ENCODE results near the gene CCDC178.

CCDC178 gene

DNA sequence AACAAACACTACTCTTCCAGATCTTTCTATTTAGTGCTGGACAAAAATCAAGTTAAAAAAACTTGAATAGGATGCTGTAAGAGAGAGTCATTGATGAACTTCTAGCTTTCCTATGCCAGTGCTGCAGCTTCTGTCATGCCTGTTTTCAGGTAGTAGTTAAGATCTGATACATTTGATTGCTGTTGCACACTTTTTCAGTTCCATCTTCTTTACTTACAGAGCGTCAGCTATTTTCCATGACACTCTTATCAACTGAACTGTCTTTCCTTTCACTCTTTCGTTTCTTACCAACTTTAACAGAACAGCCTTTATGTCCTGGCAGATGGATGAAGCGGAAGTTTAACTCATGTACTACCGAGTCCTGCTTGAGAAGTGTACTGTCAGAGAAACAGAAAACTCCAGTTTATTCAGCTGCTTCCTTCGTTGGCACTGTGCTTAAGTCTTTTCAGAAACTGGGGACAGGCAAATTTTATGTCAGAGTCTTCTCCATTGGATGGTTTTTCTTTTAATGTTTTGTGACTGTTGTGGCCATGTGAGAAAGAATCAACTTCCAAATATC, 521.8 kb downstream of the CCDC178 start:
- CTCF ChIA-PET, result interaction anchor here (0.8 to 1.9 kb wide), 2 partner anchors 22 to 203 kb away, joined by 3 to 9 read pairs; no protein-coding TSS in a partner anchor
- WGBS (ENCODE audit: insufficient coverage), result 95% methylated on average over 3 of the region's 5 CpGs
- Histone ChIP-seq H3K36me3 (ENCODE audit: control insufficient read depth in 4 of 4, insufficient read depth in 4 of 4, low read length in 3 of 4) (no peaks in the 10 kb centered on the region), H3K4me1 (ENCODE audit: control extremely low read depth in 1 of 4, control insufficient read depth in 4 of 4, insufficient read depth in 4 of 4, low read length in 3 of 4) (peaks cover 9 to 12% (median 10%) of the 10 kb centered on the region in 4 experiments), H3K4me3 (ENCODE audit: control insufficient read depth in 1 of 7, extremely low read depth in 1 of 7, insufficient read depth in 4 of 7, low read depth in 2 of 7, low read length in 6 of 7) (no peak overlapping the region), H3K27ac (ENCODE audit: insufficient read depth in 1 of 2, low read depth in 1 of 2, low read length in 2 of 2, poor library complexity in 1 of 2, severe bottlenecking in 2 of 2) (no peak overlapping the region), H3K9me3 (ENCODE audit: control extremely low read depth in 1 of 5, control insufficient read depth in 4 of 5, insufficient read depth in 2 of 5, low read depth in 1 of 5, low read length in 4 of 5) (no peaks in the 10 kb centered on the region), H3K27me3 (replicated peaks in 2 of 5; ENCODE audit: control insufficient read depth in 4 of 5, insufficient read depth in 5 of 5, low read length in 4 of 5) (peaks cover 0 to 63% (median 8%) of the 10 kb centered on the region in 5 experiments)
- no peak for DNase-seq
- POLR2A ChIA-PET, result no interaction called here

DNA sequence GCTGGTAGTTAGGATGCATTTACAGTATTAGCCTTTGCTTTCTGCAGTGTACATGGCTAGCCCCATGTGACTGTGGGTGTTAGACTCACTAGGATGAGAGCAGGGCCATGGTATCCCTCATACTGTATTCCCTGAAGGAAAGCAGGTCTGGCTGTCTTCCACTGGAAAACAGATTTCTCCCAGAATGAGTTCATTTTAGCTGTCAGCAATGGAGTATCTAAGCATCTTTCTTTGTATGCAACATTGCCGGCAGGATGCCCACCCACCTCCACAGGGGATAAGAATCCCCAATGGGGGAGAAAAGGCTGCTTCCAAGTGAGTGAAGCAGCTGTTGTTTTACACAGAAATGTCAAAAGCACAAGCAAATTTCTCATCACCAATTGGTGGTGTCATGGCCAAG, 525.0 kb downstream of the CCDC178 start:
- Histone ChIP-seq H3K9me3 (ENCODE audit: control extremely low read depth in 1 of 5, control insufficient read depth in 4 of 5, insufficient read depth in 2 of 5, low read depth in 1 of 5, low read length in 4 of 5) (no peaks in the 10 kb centered on the region), H3K36me3 (ENCODE audit: control insufficient read depth in 4 of 4, insufficient read depth in 4 of 4, low read length in 3 of 4) (no peaks in the 10 kb centered on the region), H3K4me3 (ENCODE audit: control insufficient read depth in 1 of 7, extremely low read depth in 1 of 7, insufficient read depth in 4 of 7, low read depth in 2 of 7, low read length in 6 of 7) (no peak overlapping the region), H3K27ac (ENCODE audit: insufficient read depth in 1 of 2, low read depth in 1 of 2, low read length in 2 of 2, poor library complexity in 1 of 2, severe bottlenecking in 2 of 2) (no peak overlapping the region), H3K4me1 (ENCODE audit: control extremely low read depth in 1 of 4, control insufficient read depth in 4 of 4, insufficient read depth in 4 of 4, low read length in 3 of 4) (no peaks in the 10 kb centered on the region), H3K27me3 (replicated peaks in 2 of 5; ENCODE audit: control insufficient read depth in 4 of 5, insufficient read depth in 5 of 5, low read length in 4 of 5) (peaks cover 0 to 66% (median 6%) of the 10 kb centered on the region in 5 experiments)
- CTCF ChIA-PET, result no interaction called here
- WGBS (ENCODE audit: insufficient coverage), result 100% methylated on average over 1 of the region's 1 CpG
- DNase-seq, result no peak
- POLR2A ChIA-PET, result no interaction called here

DNA sequence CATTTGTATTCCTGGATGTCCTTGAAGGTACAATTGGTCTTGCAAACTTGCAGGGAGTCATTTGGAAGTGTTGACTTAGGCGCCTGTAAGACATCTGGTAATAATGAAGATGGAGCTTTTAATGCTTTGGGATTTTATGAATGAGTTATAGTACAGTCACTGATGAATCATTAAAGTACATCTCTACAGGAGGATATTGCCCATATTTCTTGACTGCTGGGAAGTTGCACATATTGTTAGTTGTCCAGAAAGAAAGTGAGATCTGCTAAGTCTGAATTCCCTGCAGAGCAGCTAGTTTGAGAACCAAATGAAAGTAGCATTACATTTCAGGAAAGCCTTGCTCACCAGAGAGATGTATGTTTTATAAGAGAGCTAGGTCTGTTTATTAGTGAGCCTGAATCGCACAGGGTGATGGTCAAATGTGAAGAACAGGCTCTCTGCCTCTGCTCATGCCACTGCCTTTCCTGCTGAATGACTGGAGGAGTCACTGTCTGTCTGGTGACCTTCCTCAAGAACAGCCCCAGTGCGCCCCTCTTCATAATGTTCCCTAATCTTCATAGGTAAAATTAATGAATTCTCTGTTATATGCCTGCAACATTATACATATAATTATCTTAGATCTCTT, 528.7 kb downstream of the CCDC178 start:
- Histone ChIP-seq H3K4me1 (ENCODE audit: control extremely low read depth in 1 of 4, control insufficient read depth in 4 of 4, insufficient read depth in 4 of 4, low read length in 3 of 4) (no peaks in the 10 kb centered on the region), H3K4me3 (ENCODE audit: control insufficient read depth in 1 of 7, extremely low read depth in 1 of 7, insufficient read depth in 4 of 7, low read depth in 2 of 7, low read length in 6 of 7) (no peak overlapping the region), H3K9me3 (ENCODE audit: control extremely low read depth in 1 of 5, control insufficient read depth in 4 of 5, insufficient read depth in 2 of 5, low read depth in 1 of 5, low read length in 4 of 5) (peaks cover 0 to 2% (median 0%) of the 10 kb centered on the region in 5 experiments), H3K27me3 (replicated peaks in 2 of 5; ENCODE audit: control insufficient read depth in 4 of 5, insufficient read depth in 5 of 5, low read length in 4 of 5) (peaks cover 0 to 38% (median 0%) of the 10 kb centered on the region in 5 experiments), H3K36me3 (ENCODE audit: control insufficient read depth in 4 of 4, insufficient read depth in 4 of 4, low read length in 3 of 4) (no peaks in the 10 kb centered on the region), H3K27ac (ENCODE audit: insufficient read depth in 1 of 2, low read depth in 1 of 2, low read length in 2 of 2, poor library complexity in 1 of 2, severe bottlenecking in 2 of 2) (no peak overlapping the region)
- CTCF ChIA-PET, result interaction anchor here (1.2 to 1.6 kb wide), 2 partner anchors 11 to 19 kb away, joined by 3 read pairs; no protein-coding TSS in a partner anchor
- DNase-seq, result no peak
- POLR2A ChIA-PET, result no interaction called here
- WGBS (ENCODE audit: insufficient coverage), result 100% methylated on average over 1 of the region's 3 CpGs

DNA sequence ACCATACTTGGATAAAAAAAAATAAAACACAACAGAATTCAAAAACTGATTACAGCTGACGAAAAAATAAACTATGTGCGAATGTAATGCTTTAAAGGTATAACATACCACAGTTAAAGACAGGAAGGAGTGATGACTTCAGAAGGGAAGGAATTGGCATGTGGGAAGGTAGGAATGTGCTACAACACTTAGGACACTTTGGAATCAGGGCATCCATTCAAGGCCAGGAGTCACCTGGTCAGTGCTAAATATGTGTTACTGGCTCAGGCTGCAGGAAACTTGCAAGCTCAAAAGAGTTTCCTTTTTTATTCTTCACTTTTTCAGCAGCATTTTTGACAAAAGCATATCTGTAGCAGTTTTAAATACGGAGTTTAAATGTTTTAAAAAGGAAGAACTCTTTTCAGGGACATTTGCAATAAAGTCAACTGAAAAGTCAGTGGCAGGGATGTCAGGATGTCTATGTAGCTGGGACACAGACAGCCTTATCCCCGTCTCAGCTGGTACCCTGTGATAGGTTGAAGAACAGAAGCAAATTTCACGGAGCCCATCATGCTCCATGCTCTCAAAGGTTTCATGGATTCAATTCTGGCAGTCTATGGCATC, 529.7 kb downstream of the CCDC178 start:
- Histone ChIP-seq H3K4me3 (ENCODE audit: control insufficient read depth in 1 of 7, extremely low read depth in 1 of 7, insufficient read depth in 4 of 7, low read depth in 2 of 7, low read length in 6 of 7) (no peak overlapping the region), H3K27ac (ENCODE audit: insufficient read depth in 1 of 2, low read depth in 1 of 2, low read length in 2 of 2, poor library complexity in 1 of 2, severe bottlenecking in 2 of 2) (no peak overlapping the region), H3K27me3 (replicated peaks in 2 of 5; ENCODE audit: control insufficient read depth in 4 of 5, insufficient read depth in 5 of 5, low read length in 4 of 5) (peaks cover 0 to 34% (median 0%) of the 10 kb centered on the region in 5 experiments), H3K9me3 (ENCODE audit: control extremely low read depth in 1 of 5, control insufficient read depth in 4 of 5, insufficient read depth in 2 of 5, low read depth in 1 of 5, low read length in 4 of 5) (peaks cover 0 to 2% (median 0%) of the 10 kb centered on the region in 5 experiments), H3K4me1 (ENCODE audit: control extremely low read depth in 1 of 4, control insufficient read depth in 4 of 4, insufficient read depth in 4 of 4, low read length in 3 of 4) (no peaks in the 10 kb centered on the region), H3K36me3 (ENCODE audit: control insufficient read depth in 4 of 4, insufficient read depth in 4 of 4, low read length in 3 of 4) (no peaks in the 10 kb centered on the region)
- no peak for DNase-seq
- POLR2A ChIA-PET, result no interaction called here
- CTCF ChIA-PET, result interaction anchor here (1.2 to 1.6 kb wide), 2 partner anchors 12 to 20 kb away, joined by 3 read pairs; no protein-coding TSS in a partner anchor
- 96% methylated on average over 3 of the region's 5 CpGs for WGBS (ENCODE audit: insufficient coverage)

DNA sequence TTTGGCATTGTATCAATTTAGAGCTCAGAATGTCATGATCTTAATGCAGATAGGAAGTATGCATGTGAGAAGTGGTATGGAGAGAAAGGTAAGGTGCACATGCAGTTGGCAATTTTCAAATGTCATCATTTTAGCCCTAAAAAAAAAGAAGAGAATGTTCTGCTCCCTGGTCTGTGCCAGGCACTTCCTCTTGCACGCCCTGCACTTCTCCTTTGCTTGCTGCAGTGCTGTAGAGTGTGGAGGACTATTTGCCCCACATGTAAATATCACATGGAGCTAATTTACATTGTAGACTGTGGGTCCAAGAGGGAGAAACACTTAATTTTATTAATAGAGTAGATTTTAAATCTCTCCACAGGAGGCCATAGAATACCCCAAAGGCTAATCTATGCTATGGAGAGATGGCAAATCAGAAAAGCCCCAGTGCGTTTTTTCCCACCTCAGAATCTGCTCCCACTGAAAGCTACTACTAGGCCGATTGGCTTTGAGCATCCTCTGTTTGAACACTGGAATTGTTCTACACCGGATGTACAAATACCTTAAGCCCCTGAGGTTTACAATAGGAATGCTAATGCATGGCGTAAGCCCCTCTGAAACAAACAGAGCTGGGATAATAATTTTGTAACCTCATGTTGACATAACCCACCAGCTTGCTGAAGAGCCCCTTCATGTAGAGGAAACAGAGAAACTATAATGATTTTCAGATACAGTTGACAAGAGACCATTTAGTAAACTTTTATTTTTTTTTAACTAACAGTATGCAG, 530.5 kb downstream of the CCDC178 start:
- H3K36me3 ChIP-seq (ENCODE audit: control insufficient read depth in 4 of 4, insufficient read depth in 4 of 4, low read length in 3 of 4), result no peaks in the 10 kb centered on the region
- H3K4me1 ChIP-seq (ENCODE audit: control extremely low read depth in 1 of 4, control insufficient read depth in 4 of 4, insufficient read depth in 4 of 4, low read length in 3 of 4), result no peaks in the 10 kb centered on the region
- no peak overlapping the region for H3K27ac ChIP-seq (ENCODE audit: insufficient read depth in 1 of 2, low read depth in 1 of 2, low read length in 2 of 2, poor library complexity in 1 of 2, severe bottlenecking in 2 of 2)
- peaks cover 0 to 27% (median 0%) of the 10 kb centered on the region in 5 experiments for H3K27me3 ChIP-seq (replicated peaks in 2 of 5; ENCODE audit: control insufficient read depth in 4 of 5, insufficient read depth in 5 of 5, low read length in 4 of 5)
- WGBS (ENCODE audit: insufficient coverage), result 95% methylated on average over 4 of the region's 5 CpGs
- ChIA-PET CTCF (interaction anchor here (1.6 kb wide), 1 partner anchor 12 kb away, joined by 3 read pairs; no protein-coding TSS in a partner anchor), POLR2A (no interaction called here)
- DNase-seq, result peak in 2 of 3 donors; percentile 18 to 20
- no peak overlapping the region for H3K4me3 ChIP-seq (ENCODE audit: control insufficient read depth in 1 of 7, extremely low read depth in 1 of 7, insufficient read depth in 4 of 7, low read depth in 2 of 7, low read length in 6 of 7)
- H3K9me3 ChIP-seq (ENCODE audit: control extremely low read depth in 1 of 5, control insufficient read depth in 4 of 5, insufficient read depth in 2 of 5, low read depth in 1 of 5, low read length in 4 of 5), result peaks cover 0 to 2% (median 0%) of the 10 kb centered on the region in 5 experiments

DNA sequence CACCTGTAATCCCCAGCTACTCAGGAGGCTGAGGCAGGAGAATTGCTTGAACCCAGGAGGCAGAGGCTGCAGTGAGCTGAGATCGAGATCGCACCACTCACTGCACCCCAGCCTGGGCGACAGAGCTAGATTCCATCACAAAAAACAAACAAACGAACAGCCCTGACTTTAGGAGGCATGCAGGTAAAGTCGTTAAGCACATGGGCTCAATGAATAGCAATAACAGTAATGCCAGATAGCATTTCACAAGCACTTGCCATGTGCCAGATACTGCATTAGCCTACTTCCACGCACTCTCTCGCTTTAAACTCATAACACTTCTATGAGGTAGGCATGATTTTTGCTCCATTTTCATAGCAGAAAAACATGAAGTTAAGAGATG, 532.1 kb downstream of the CCDC178 start:
- no peaks in the 10 kb centered on the region for H3K4me1 ChIP-seq (ENCODE audit: control extremely low read depth in 1 of 4, control insufficient read depth in 4 of 4, insufficient read depth in 4 of 4, low read length in 3 of 4)
- POLR2A ChIA-PET, result no interaction called here
- H3K27me3 ChIP-seq (replicated peaks in 2 of 5; ENCODE audit: control insufficient read depth in 4 of 5, insufficient read depth in 5 of 5, low read length in 4 of 5), result peaks cover 0 to 18% (median 0%) of the 10 kb centered on the region in 5 experiments
- CTCF ChIA-PET, result no interaction called here
- H3K4me3 ChIP-seq (ENCODE audit: control insufficient read depth in 1 of 7, extremely low read depth in 1 of 7, insufficient read depth in 4 of 7, low read depth in 2 of 7, low read length in 6 of 7), result no peak overlapping the region
- H3K9me3 ChIP-seq (ENCODE audit: control extremely low read depth in 1 of 5, control insufficient read depth in 4 of 5, insufficient read depth in 2 of 5, low read depth in 1 of 5, low read length in 4 of 5), result peaks cover 0 to 2% (median 0%) of the 10 kb centered on the region in 5 experiments
- WGBS (ENCODE audit: insufficient coverage), result 97% methylated on average over 5 of the region's 7 CpGs
- no peak for DNase-seq
- no peaks in the 10 kb centered on the region for H3K36me3 ChIP-seq (ENCODE audit: control insufficient read depth in 4 of 4, insufficient read depth in 4 of 4, low read length in 3 of 4)
- no peak overlapping the region for H3K27ac ChIP-seq (ENCODE audit: insufficient read depth in 1 of 2, low read depth in 1 of 2, low read length in 2 of 2, poor library complexity in 1 of 2, severe bottlenecking in 2 of 2)

Measured in common myeloid progenitor, CD34-positive (primary cell).